WI38 (cell line): ENCODE results near the gene NUFIP2.

Experiments
- H3K4me3 ChIP-seq: 2 replicates; pipeline ENCODE4 v1.5.1; 2011; ENCODE audit warnings: low read depth, mild to moderate bottlenecking, control low read depth, low read length
- TF ChIP-seq, protein P1 (sequence below): IDR thresholded peaks from 2 replicates; pipeline ENCODE4 v1.5.1; 2012; ENCODE audit warnings: low read depth, mild to moderate bottlenecking, control low read depth, low read length

The NUFIP2 gene

DNA sequence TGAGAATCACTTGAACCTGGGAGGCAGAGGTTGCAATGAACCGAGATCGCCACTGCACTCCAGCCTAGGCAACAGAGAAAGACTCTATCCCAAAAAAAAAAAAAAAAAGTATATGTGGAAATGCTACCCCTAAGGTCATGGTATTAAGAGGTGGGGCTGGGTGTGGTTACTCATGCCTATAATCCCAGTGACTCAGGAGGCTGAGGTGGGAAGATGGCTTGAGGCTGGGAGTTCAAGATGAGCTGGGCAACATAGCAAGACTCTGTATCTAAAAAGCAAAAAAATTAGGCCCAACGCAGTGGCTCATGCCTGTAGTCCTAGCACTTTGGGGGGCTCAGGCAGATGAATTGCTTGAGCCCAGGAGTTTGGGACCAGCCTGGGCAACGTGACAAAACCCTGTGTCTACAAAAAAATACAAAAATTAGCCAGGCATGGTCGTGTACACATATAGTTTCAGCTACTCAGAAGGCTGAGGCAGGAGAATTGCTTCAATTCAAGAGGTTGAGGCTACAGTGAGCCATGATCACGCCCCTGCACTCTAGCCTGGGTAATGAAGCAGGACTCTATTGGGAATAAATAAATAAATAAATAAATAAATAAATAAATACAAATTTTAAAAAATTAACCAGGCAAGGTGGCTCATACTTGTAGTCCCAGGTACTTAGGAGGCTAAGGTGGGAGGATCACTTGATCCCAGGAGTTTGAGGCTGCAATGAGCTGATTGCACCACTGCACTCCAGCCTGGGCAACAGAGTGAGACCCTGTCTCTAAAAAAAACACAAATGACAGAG is 32.3 kb upstream of the NUFIP2 start:
- no peak overlapping the region for H3K4me3 ChIP-seq
- TF ChIP-seq, protein P1, sequence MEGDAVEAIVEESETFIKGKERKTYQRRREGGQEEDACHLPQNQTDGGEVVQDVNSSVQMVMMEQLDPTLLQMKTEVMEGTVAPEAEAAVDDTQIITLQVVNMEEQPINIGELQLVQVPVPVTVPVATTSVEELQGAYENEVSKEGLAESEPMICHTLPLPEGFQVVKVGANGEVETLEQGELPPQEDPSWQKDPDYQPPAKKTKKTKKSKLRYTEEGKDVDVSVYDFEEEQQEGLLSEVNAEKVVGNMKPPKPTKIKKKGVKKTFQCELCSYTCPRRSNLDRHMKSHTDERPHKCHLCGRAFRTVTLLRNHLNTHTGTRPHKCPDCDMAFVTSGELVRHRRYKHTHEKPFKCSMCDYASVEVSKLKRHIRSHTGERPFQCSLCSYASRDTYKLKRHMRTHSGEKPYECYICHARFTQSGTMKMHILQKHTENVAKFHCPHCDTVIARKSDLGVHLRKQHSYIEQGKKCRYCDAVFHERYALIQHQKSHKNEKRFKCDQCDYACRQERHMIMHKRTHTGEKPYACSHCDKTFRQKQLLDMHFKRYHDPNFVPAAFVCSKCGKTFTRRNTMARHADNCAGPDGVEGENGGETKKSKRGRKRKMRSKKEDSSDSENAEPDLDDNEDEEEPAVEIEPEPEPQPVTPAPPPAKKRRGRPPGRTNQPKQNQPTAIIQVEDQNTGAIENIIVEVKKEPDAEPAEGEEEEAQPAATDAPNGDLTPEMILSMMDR = no peak

DNA sequence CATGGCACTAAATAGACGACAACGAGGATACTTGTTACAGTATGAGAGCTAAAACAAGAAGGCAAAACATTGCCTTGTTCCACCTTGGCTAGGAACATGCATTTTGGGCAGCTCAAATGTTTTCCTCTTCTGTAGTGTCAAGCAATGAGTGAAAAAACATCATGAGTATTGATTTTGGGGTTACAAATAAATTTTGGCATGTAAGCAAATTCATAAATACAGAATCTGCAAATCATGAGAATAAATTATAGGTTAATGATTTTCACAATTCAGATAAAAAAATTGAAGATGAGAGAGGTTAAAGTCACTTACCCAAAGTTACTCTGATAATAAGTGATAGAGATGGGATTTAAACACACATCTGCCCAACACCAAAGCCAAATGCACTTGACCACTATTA is 28.4 kb upstream of the NUFIP2 start:
- H3K4me3 ChIP-seq = no peak overlapping the region
- TF ChIP-seq, protein P1 = no peak

DNA sequence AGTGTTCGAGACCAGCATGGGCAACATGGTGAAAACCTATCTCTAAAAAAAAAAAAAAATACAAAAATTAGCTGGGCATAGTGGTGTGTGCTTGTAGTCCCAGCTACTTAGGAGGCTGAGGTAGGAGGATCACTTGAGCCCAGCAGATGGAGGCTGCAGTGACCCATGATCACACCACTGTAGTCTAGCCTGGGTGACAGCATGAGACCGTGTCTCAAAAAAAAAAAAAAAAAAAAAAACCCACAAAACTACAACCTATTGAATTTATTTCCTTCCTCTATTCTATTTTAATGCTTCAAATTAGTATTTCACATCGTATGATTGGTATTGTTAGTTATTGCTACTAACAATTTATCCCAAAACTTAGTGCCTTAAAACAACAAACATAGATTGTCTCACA is 9.4 kb upstream of the NUFIP2 start:
- TF ChIP-seq, protein P1 = no peak
- no peak overlapping the region for H3K4me3 ChIP-seq

DNA sequence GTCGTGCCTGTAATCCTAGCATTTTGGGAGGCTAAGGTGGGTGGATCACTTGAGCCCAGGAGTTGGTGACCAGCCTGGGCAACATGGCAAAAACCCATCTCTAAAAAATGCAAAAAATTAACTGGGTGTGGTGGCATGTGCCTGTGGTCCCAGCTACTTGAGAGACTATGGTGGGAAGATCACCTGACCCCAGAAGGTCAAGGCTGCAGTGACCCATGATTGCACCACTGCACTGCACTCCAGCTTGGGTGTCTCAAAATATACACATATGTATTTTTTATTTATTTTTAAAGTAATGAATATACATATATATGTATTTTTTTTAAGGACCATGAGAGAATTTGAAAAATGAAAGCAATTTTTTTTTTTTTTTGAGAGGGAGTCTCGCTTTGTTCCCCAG is 5.1 kb upstream of the NUFIP2 start:
- H3K4me3 ChIP-seq = no peak overlapping the region
- TF ChIP-seq, protein P1 = no peak

DNA sequence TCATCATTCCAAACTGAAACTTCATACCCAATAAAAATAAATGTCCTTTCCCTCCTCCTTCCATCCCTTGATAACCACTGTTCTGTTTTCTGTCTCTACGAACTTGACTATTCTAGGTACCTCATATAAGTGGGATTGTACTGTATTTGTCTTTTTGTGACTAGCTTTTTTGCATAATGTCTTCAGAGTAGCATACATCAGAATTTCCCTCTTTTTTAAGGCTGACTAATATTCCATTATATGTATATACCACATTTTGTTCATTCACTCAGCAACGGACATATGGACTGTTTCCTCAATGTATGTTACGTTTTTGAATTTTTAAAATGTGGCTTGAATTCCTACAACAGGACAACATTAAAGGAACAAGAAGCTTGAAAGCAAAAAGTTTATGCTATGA is 1.5 kb upstream of the NUFIP2 start:
- TF ChIP-seq, protein P1 = no peak
- H3K4me3 ChIP-seq = no peak overlapping the region

DNA sequence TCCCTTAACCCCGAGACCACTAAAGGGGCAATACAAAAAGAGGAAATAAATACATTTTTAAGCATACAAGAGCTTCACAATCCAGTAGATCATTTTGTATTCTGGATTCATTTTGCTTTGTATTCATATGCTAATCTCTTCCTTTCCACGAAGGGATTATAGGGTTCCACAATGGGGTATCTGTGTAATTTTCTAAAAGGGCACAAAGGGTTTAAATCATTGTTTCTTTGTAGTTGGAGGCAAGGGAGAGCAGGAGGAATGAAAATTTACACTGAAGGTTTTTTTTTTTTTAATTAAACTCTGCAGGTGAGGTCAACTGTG is 592 bp upstream of the NUFIP2 start:
- H3K4me3 ChIP-seq = peak overlapping the region; percentile 99
- TF ChIP-seq, protein P1 = no peak

DNA sequence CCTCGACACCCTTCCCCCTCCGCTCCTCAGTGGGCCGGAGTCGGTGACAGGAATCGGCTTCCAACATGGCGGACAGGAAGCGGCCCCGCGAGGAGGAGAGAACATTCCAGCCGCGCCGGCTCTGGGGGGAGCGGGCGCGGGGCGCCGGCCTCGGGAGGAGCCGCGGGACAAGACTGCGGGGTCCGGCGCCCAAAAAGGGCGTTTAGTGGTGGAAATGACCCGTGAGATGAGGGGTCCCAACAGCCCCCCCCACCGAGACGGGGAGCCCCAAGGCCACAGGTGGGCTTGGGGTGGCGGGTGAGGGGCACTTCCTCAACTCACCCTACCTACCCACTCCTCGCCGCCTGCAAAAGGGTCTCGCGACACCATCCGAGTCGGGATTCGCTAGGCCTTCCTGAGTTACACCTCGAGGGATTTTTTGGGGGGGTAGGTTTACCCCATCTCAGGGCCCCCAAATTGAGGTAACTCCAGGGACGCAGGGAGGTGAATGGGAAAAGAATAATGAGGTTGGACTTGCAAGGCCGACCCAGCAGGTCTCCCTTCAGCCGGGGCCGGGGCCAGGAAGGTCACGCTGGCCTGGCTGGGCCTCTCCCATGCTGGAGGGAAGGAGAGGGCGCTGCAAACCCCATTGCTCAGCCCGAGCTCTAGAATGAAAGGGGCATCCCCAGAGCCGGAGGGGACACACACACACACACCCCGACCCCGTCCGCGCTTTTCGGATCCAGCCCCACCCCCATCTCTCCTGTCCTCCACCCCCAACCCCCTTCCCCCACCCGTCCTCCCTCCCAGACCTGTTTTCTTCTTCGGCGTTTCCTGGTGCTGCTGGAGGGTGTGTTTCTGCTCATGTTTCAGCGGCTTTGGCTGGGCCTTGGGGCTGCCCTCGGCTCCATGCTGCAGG is 707 bp downstream of the NUFIP2 start:
- TF ChIP-seq, protein P1 = no peak
- H3K4me3 ChIP-seq = peak overlapping the region; percentile 99
